Central memory CD8-positive, alpha-beta T cell (primary cell): Measurements from ENCODE around the gene FAM174B.

Experiments
- ATAC-seq: fragments of 150-1000 bp; cut with Tn5 transposase; replicated peaks from 2 replicates; pipeline ENCODE4 v1.10.0; 2022; ENCODE audit warnings: mild to moderate bottlenecking, moderate FRiP score, moderate number of reproducible peaks; ENCODE audit not compliant: poor library complexity, severe bottlenecking; ENCODE audit errors: extremely low read depth
- DNase-seq, 2 donors: peaks; one replicate each; pipeline ENCODE4 v3.0.0; 2021; ENCODE audit warnings: low spot score in 2 of 2
- H3K27ac Mint-ChIP-seq: one replicate; pipeline ENCODE4 v1.8.0; 2022; ENCODE audit warnings: low read depth, mild to moderate bottlenecking, moderate library complexity, mixed read lengths
- H3K27me3 Mint-ChIP-seq: one replicate; pipeline ENCODE4 v1.8.0; 2022; ENCODE audit warnings: mixed read lengths
- H3K36me3 Mint-ChIP-seq: one replicate; pipeline ENCODE4 v1.8.0; 2022; ENCODE audit warnings: mild to moderate bottlenecking, moderate library complexity, mixed read lengths; ENCODE audit not compliant: insufficient read depth
- H3K4me1 Mint-ChIP-seq: one replicate; pipeline ENCODE4 v1.8.0; 2022; ENCODE audit warnings: mixed read lengths
- H3K4me3 Mint-ChIP-seq: one replicate; pipeline ENCODE4 v1.8.0; 2022; ENCODE audit warnings: mild to moderate bottlenecking, moderate library complexity, mixed read lengths
- H3K9me3 Mint-ChIP-seq: one replicate; pipeline ENCODE4 v1.8.0; 2022; ENCODE audit warnings: mixed read lengths

The FAM174B gene

GRCh38 chr15:92647467-92648163 is 8.0 kb downstream of the FAM174B start:
- Mint-ChIP-seq H3K4me1 (no peaks in the 10 kb centered on the region), H3K27ac (no peak overlapping the region), H3K27me3 (peaks cover 50% of the 10 kb centered on the region), H3K9me3 (peaks cover 5% of the 10 kb centered on the region), H3K36me3 (peaks cover 2% of the 10 kb centered on the region), H3K4me3 (no peak overlapping the region)
- DNase-seq: no peak
- no peak for ATAC-seq

GRCh38 chr15:92646216-92646615 is 9.4 kb downstream of the FAM174B start:
- peaks cover 2% of the 10 kb centered on the region for H3K36me3 Mint-ChIP-seq
- H3K9me3 Mint-ChIP-seq: peaks cover 5% of the 10 kb centered on the region
- no peak overlapping the region for H3K4me3 Mint-ChIP-seq
- H3K27ac Mint-ChIP-seq: no peak overlapping the region
- ATAC-seq (no peak), DNase-seq (no peak)
- H3K27me3 Mint-ChIP-seq: peaks cover 40% of the 10 kb centered on the region
- H3K4me1 Mint-ChIP-seq: no peaks in the 10 kb centered on the region

GRCh38 chr15:92645731-92646130 is 9.8 kb downstream of the FAM174B start:
- Mint-ChIP-seq H3K9me3 (peaks cover 1% of the 10 kb centered on the region), H3K4me1 (no peaks in the 10 kb centered on the region), H3K36me3 (peaks cover 2% of the 10 kb centered on the region), H3K27ac (no peak overlapping the region), H3K4me3 (no peak overlapping the region), H3K27me3 (peaks cover 35% of the 10 kb centered on the region)
- ATAC-seq (no peak), DNase-seq (no peak)

GRCh38 chr15:92645051-92645631 is 10.4 kb downstream of the FAM174B start:
- Mint-ChIP-seq H3K27me3 (peaks cover 29% of the 10 kb centered on the region), H3K4me1 (no peaks in the 10 kb centered on the region), H3K27ac (no peak overlapping the region), H3K4me3 (no peak overlapping the region), H3K36me3 (peaks cover 2% of the 10 kb centered on the region), H3K9me3 (no peaks in the 10 kb centered on the region)
- DNase-seq (no peak), ATAC-seq (no peak)

- Mint-ChIP-seq H3K27ac (no peak overlapping the region), H3K27me3 (peaks cover 38% of the 10 kb centered on the region), H3K9me3 (peaks cover 5% of the 10 kb centered on the region), H3K36me3 (peaks cover 2% of the 10 kb centered on the region), H3K4me3 (no peak overlapping the region), H3K4me1 (no peaks in the 10 kb centered on the region)
- no peak for DNase-seq
- ATAC-seq: no peak
Measured at GRCh38 chr15:92643849-92644815, 11.4 kb downstream of the FAM174B start.

GRCh38 chr15:92638709-92639365 is 16.7 kb downstream of the FAM174B start:
- H3K36me3 Mint-ChIP-seq: no peaks in the 10 kb centered on the region
- no peak for ATAC-seq
- H3K9me3 Mint-ChIP-seq: peaks cover 5% of the 10 kb centered on the region
- no peaks in the 10 kb centered on the region for H3K4me1 Mint-ChIP-seq
- no peak overlapping the region for H3K27ac Mint-ChIP-seq
- no peak overlapping the region for H3K4me3 Mint-ChIP-seq
- H3K27me3 Mint-ChIP-seq: peaks cover 54% of the 10 kb centered on the region
- DNase-seq: no peak

- DNase-seq (no peak), ATAC-seq (no peak)
- Mint-ChIP-seq H3K27me3 (peaks cover 60% of the 10 kb centered on the region), H3K36me3 (no peaks in the 10 kb centered on the region), H3K9me3 (peaks cover 5% of the 10 kb centered on the region), H3K4me3 (no peak overlapping the region), H3K4me1 (no peaks in the 10 kb centered on the region), H3K27ac (no peak overlapping the region)
Measured at GRCh38 chr15:92638291-92638708, 17.3 kb downstream of the FAM174B start.

- no peak overlapping the region for H3K27ac Mint-ChIP-seq
- no peaks in the 10 kb centered on the region for H3K36me3 Mint-ChIP-seq
- peaks cover 66% of the 10 kb centered on the region for H3K27me3 Mint-ChIP-seq
- no peaks in the 10 kb centered on the region for H3K4me1 Mint-ChIP-seq
- no peak overlapping the region for H3K4me3 Mint-ChIP-seq
- DNase-seq (no peak), ATAC-seq (no peak)
- H3K9me3 Mint-ChIP-seq: peaks cover 5% of the 10 kb centered on the region
Measured at GRCh38 chr15:92637626-92638025, 17.9 kb downstream of the FAM174B start.

GRCh38 chr15:92636908-92637481 is 18.6 kb downstream of the FAM174B start:
- Mint-ChIP-seq H3K27ac (no peak overlapping the region), H3K27me3 (peaks cover 68% of the 10 kb centered on the region), H3K4me1 (no peaks in the 10 kb centered on the region), H3K36me3 (no peaks in the 10 kb centered on the region), H3K4me3 (no peak overlapping the region), H3K9me3 (peaks cover 5% of the 10 kb centered on the region)
- ATAC-seq (no peak), DNase-seq (no peak)

- Mint-ChIP-seq H3K4me1 (no peaks in the 10 kb centered on the region), H3K9me3 (peaks cover 5% of the 10 kb centered on the region), H3K27me3 (peaks cover 68% of the 10 kb centered on the region), H3K36me3 (no peaks in the 10 kb centered on the region), H3K27ac (no peak overlapping the region), H3K4me3 (no peak overlapping the region)
- no peak for DNase-seq
- no peak for ATAC-seq
Measured at GRCh38 chr15:92636401-92636907, 19.1 kb downstream of the FAM174B start.

GRCh38 chr15:92634671-92635201 is 20.8 kb downstream of the FAM174B start:
- ATAC-seq: no peak
- H3K9me3 Mint-ChIP-seq: peaks cover 3% of the 10 kb centered on the region
- no peak overlapping the region for H3K27ac Mint-ChIP-seq
- H3K27me3 Mint-ChIP-seq: peaks cover 64% of the 10 kb centered on the region
- H3K36me3 Mint-ChIP-seq: no peaks in the 10 kb centered on the region
- H3K4me3 Mint-ChIP-seq: no peak overlapping the region
- DNase-seq: no peak
- no peaks in the 10 kb centered on the region for H3K4me1 Mint-ChIP-seq

GRCh38 chr15:92634060-92634459 is 21.5 kb downstream of the FAM174B start:
- Mint-ChIP-seq H3K27me3 (peaks cover 57% of the 10 kb centered on the region), H3K4me3 (no peak overlapping the region), H3K9me3 (no peaks in the 10 kb centered on the region), H3K27ac (no peak overlapping the region), H3K36me3 (no peaks in the 10 kb centered on the region), H3K4me1 (no peaks in the 10 kb centered on the region)
- DNase-seq: no peak
- ATAC-seq: no peak
